ENCODE measurements around the gene UTP11.

- no peak for TF ChIP-seq POLR2A (IDR thresholded peaks at IDR 0.05; ENCODE audit: low read length)
- no peak for TF ChIP-seq GATA1 (IDR thresholded peaks at IDR 0.05; ENCODE audit: low read depth, low read length)
Measured at GRCh38 chr1:38045401-38046332, 33.1 kb downstream of the UTP11 start.

Data from erythroblast (primary cell).